IPS DF 4.7 (cell line): ENCODE measurements around the gene GALK1.
A peak's percentile ranks its signal among the peaks of the same experiment; 100 is the strongest.
"Not testable (repeated sequence)": the region's sequence is repeated elsewhere in the genome, so short reads cannot be mapped to it uniquely, and the experiment has no call there.

Experiments
- DNase-seq: peaks from one replicate; pipeline ENCODE4 v3.0.0-alpha.2; 2013; ENCODE audit warnings: low spot score; ENCODE audit errors: extremely low read depth

The GALK1 gene

GRCh38 chr17:75784473-75785015 is 19.6 kb upstream of the GALK1 start, which contains the start of gene UNK:
TSS of gene UNK (plus strand) at chr17:75784806. CDS start at chr17:75784881, 75 bp downstream.
- DNase-seq, result peak; percentile 99

GRCh38 chr17:75783803-75784472 is 18.9 kb upstream of the GALK1 start:
- DNase-seq, result no peak

- DNase-seq, result no peak
Observed at GRCh38 chr17:75783069-75783783, 18.2 kb upstream of the GALK1 start.

- no peak for DNase-seq
Observed at GRCh38 chr17:75779987-75780889, 15.2 kb upstream of the GALK1 start.

- DNase-seq, result peak; percentile 100
Observed at GRCh38 chr17:75779250-75779986, 14.4 kb upstream of the GALK1 start.

- no peak for DNase-seq
Observed at GRCh38 chr17:75778861-75779249, 13.9 kb upstream of the GALK1 start.

GRCh38 chr17:75778066-75778860 is 13.3 kb upstream of the GALK1 start:
- DNase-seq, result not testable (repeated sequence)

- DNase-seq, result no peak
Observed at GRCh38 chr17:75777296-75777922, 12.4 kb upstream of the GALK1 start.

GRCh38 chr17:75776386-75777295 is 11.6 kb upstream of the GALK1 start:
- DNase-seq, result no peak

- no peak for DNase-seq
Observed at GRCh38 chr17:75774991-75775668, 10.1 kb upstream of the GALK1 start.

- DNase-seq, result no peak
Observed at GRCh38 chr17:75774471-75774990, 9.5 kb upstream of the GALK1 start.

- no peak for DNase-seq
Observed at GRCh38 chr17:75773808-75774470, 8.9 kb upstream of the GALK1 start.

GRCh38 chr17:75773121-75773807 is 8.3 kb upstream of the GALK1 start:
- no peak for DNase-seq

- no peak for DNase-seq
Observed at GRCh38 chr17:75771334-75772281, 6.6 kb upstream of the GALK1 start.

GRCh38 chr17:75769536-75769935 is 4.5 kb upstream of the GALK1 start:
- DNase-seq, result no peak
